Measurements from ENCODE around the gene LZTR1.

- TF ChIP-seq CTCF (IDR thresholded peaks at IDR 0.05; ENCODE audit: low read depth, low read length, missing input control), result no peak
- TF ChIP-seq JUND (IDR thresholded peaks at IDR 0.05), result no peak
- TF ChIP-seq RAD21 (IDR thresholded peaks at IDR 0.05), result no peak
These were observed 61.9 kb downstream of the LZTR1 start for GRCh38 chr22:21043860-21044535.

All from liver (tissue), 3 donors.